K562 (cell line): ENCODE data around the gene TMX1. TPM values are rescaled to one million over a fixed set of nuclear protein-coding genes. Genes with fewer than 3 reads are reported as not detected.

Experiments
- ARID4B ChIP-seq: sonication (generic); formaldehyde crosslinking; IDR thresholded peaks from 2 replicates; pipeline ENCODE4 v1.8.0; 2022; ENCODE audit warnings: mild to moderate bottlenecking, missing genetic modification reagents
- BRF2 ChIP-seq: IDR thresholded peaks from 3 replicates; pipeline ENCODE4 v1.6.1; 2011; ENCODE audit warnings: borderline replicate concordance, mild to moderate bottlenecking; ENCODE audit not compliant: insufficient read length, insufficient read depth
- CHD4 ChIP-seq: fragments of 200-600 bp; sonication (generic); IDR thresholded peaks from 3 replicates; pipeline ENCODE4 v1.6.1; 2012; ENCODE audit warnings: low read depth, mild to moderate bottlenecking, mixed read lengths, low read length, inconsistent platforms; ENCODE audit not compliant: insufficient read depth, insufficient replicate concordance, poor library complexity, severe bottlenecking
- ELF2 ChIP-seq: fragments of 250-450 bp; sonication (Bioruptor Pico); IDR thresholded peaks from 2 replicates; pipeline ENCODE4 v1.5.0; 2021; ENCODE audit warnings: mild to moderate bottlenecking
- ELF4 ChIP-seq: fragments of 450-650 bp; formaldehyde crosslinking; IDR thresholded peaks from 2 replicates; pipeline ENCODE4 v1.4.0; 2022; ENCODE audit warnings: missing genetic modification characterization
- ESRRA ChIP-seq: fragments of 450-650 bp; IDR thresholded peaks from 2 replicates; pipeline ENCODE4 v1.6.1; 2014; ENCODE audit warnings: low read depth, mild to moderate bottlenecking, moderate library complexity, borderline replicate concordance
- GABPA ChIP-seq: fragments of 200-800 bp; sonication (Bioruptor generic); conservative IDR thresholded peaks from 2 replicates; pipeline ENCODE4 v1.6.1; 2016; ENCODE audit warnings: low read depth, missing genetic modification characterization, missing compliant biosample characterization
- GABPB1 ChIP-seq: sonication (generic); formaldehyde crosslinking; IDR thresholded peaks from 2 replicates; pipeline ENCODE4 v1.8.0; 2022; ENCODE audit warnings: mild to moderate bottlenecking, missing genetic modification reagents
- KDM5B ChIP-seq: fragments of 200-600 bp; sonication (generic); IDR thresholded peaks from 2 replicates; pipeline ENCODE4 v1.6.1; 2012; ENCODE audit warnings: low read depth, mild to moderate bottlenecking, moderate library complexity, low read length, control low read depth, inconsistent platforms; ENCODE audit not compliant: insufficient replicate concordance
- L3MBTL2 ChIP-seq: fragments of 450-650 bp; IDR thresholded peaks from 2 replicates; pipeline ENCODE4 v1.6.1; 2016; ENCODE audit warnings: mild to moderate bottlenecking, moderate library complexity
- MAX ChIP-seq: sonication (generic); formaldehyde crosslinking; IDR thresholded peaks from 2 replicates; pipeline ENCODE4 v1.9.0; 2022; ENCODE audit warnings: mild to moderate bottlenecking, missing genetic modification reagents
- NFIC ChIP-seq: fragments of 450-650 bp; IDR thresholded peaks from 2 replicates; pipeline ENCODE4 v1.6.1; 2017; ENCODE audit warnings: mild to moderate bottlenecking, inconsistent platforms
- POLR2A ChIP-seq: fragments of 450-650 bp; conservative IDR thresholded peaks from 2 replicates; pipeline ENCODE4 v1.6.1; 2016
- POLR2AphosphoS2 ChIP-seq: IDR thresholded peaks from 2 replicates; pipeline ENCODE4 v1.6.1; 2012; ENCODE audit warnings: low read length, improper control_type of control experiment
- POLR2B ChIP-seq: fragments of 450-650 bp; IDR thresholded peaks from 2 replicates; pipeline ENCODE4 v1.6.1; 2018; ENCODE audit warnings: low read depth; ENCODE audit not compliant: partially characterized antibody
- POLR2G ChIP-seq: fragments of 200-400 bp; formaldehyde crosslinking; IDR thresholded peaks from 2 replicates; pipeline ENCODE4 v1.6.1; 2017; ENCODE audit warnings: low read depth, mild to moderate bottlenecking, antibody characterized with exemption, low read length, moderate library complexity
- RBM15 ChIP-seq: fragments of 200-400 bp; formaldehyde crosslinking; IDR thresholded peaks from 2 replicates; pipeline ENCODE4 v1.6.1; 2018; ENCODE audit warnings: mild to moderate bottlenecking, low read length, moderate library complexity; ENCODE audit not compliant: insufficient read depth
- SETDB1 ChIP-seq: IDR thresholded peaks from one replicate; pipeline ENCODE4 v1.6.1; 2012; ENCODE audit warnings: low read length, control low read depth, inconsistent platforms
- ZBTB2 ChIP-seq: fragments of 450-650 bp; IDR thresholded peaks from 2 replicates; pipeline ENCODE4 v1.6.1; 2016; ENCODE audit warnings: antibody characterized with exemption
- ZNF282 ChIP-seq: sonication (generic); formaldehyde crosslinking; IDR thresholded peaks from 2 replicates; pipeline ENCODE4 v1.8.1; 2023; ENCODE audit warnings: missing genetic modification reagents
- ZNF77 ChIP-seq: fragments of 250-450 bp; sonication (Bioruptor Pico); IDR thresholded peaks from 2 replicates; pipeline ENCODE4 v1.5.0; 2020
- polyA plus RNA-seq, 8 experiments: library from polyadenylated mRNA; depleted of rRNA in 4 of 8; stranded (reverse) in 5 of 8; unstranded in 3 of 8; fragments of >200 nt; fragmentation: Nextera tagmentation in 2 of 8; fragmentation: Illumina TruSeq in 1 of 8; extraction: Ambion mirVana in 2 of 8; extraction: Trizol in 1 of 8; gene quantifications; 2 replicates each; pipeline versions ENCODE4 v1.2.1 to v1.2.3, GENCODE V29; 2011 to 2014; ENCODE audit warnings: inconsistent platforms in 1 of 8, missing spikeins in 1 of 8
- total RNA-seq, 7 experiments: library from RNA; depleted of rRNA in 6 of 7; stranded (reverse); fragments of >200 nt in 6 of 7; fragmentation: Illumina TruSeq in 2 of 7; extraction: Trizol in 2 of 7; gene quantifications; 2 replicates each; pipeline versions ENCODE4 v1.2.1 to v1.2.3, GENCODE V29; 2011 to 2021; ENCODE audit warnings: low replicate concordance in 1 of 7

The TMX1 gene
- total and polyA plus RNA-seq, 9 of the 15 experiments (the other 6 are each of a cell fraction or from before 2014, with no cell fraction given), result 19.5 to 101 (median 34.7) TPM

- TF ChIP-seq ESRRA, result no peak
- peak; percentile 94 for TF ChIP-seq ZBTB2
- peak; percentile 58 for TF ChIP-seq GABPA (tag)
- peak; percentile 84 for TF ChIP-seq POLR2B
- TF ChIP-seq MAX, result peak; percentile 71
- no peak for TF ChIP-seq ELF4 (CRISPR knock-in tag)
- TF ChIP-seq BRF2, result no peak
- no peak for TF ChIP-seq CHD4
- no peak for TF ChIP-seq RBM15
- peak; percentile 73 for TF ChIP-seq ARID4B (CRISPR knock-in tag)
- TF ChIP-seq KDM5B, result peak; percentile 93
- TF ChIP-seq POLR2A, result peak; percentile 92
- 0 out of 2 replicates have a peak, but pooled peaks have one; percentile 37 for TF ChIP-seq L3MBTL2
- TF ChIP-seq ZNF77 (CRISPR knock-in tag), result no peak
- peak; percentile 62 for TF ChIP-seq GABPB1 (CRISPR knock-in tag)
- peak; percentile 82 for TF ChIP-seq ELF2 (CRISPR knock-in tag)
- no peak for TF ChIP-seq NFIC
- peak; percentile 96 for TF ChIP-seq POLR2G
- no peak for TF ChIP-seq POLR2AphosphoS2
- TF ChIP-seq SETDB1, result peak; percentile 37
- TF ChIP-seq ZNF282 (CRISPR knock-in tag), result no peak
Observed at GRCh38 chr14:51239813-51240803, at the start of gene TMX1 (continued).
